NCI-H2227 (cell line): Measurements from ENCODE around the gene PIBF1.
"Not testable (repeated sequence)": the region's sequence is repeated elsewhere in the genome, so short reads cannot be mapped to it uniquely, and the experiment has no call there.

Experiments
- DNase-seq: peaks from one replicate; lab custom pipeline; 2025; ENCODE audit not compliant: unreplicated experiment; lab: John Stamatoyannopoulos, UW

PIBF1 gene

GRCh38 chr13:72820156-72820897, 38.4 kb downstream of the PIBF1 start:
- DNase-seq: no peak

DNA sequence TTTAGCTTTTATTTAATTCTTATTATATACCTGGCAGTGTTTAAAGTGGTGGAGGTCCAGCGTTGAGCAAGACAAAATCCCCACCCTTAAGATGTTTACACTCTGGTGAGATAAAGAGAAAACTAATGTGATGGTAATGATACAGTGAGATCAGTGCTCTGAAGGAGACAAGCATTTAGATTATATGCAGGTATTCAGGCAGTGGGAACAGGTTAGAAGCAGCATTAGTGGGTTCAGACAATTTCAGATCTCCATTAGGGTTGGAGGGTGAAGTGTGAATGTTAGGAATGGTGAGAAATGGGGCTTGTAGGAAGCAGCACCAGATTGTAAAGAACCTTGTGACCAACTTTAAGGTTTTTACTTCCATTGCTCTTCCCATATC, 39.0 kb downstream of the PIBF1 start:
- DNase-seq: no peak

GRCh38 chr13:72823081-72823480, 41.1 kb downstream of the PIBF1 start:
- DNase-seq: no peak

GRCh38 chr13:72823724-72824123, 41.8 kb downstream of the PIBF1 start:
- DNase-seq: no peak

- no peak for DNase-seq
Measured at GRCh38 chr13:72834601-72835000, 52.7 kb downstream of the PIBF1 start.

DNA sequence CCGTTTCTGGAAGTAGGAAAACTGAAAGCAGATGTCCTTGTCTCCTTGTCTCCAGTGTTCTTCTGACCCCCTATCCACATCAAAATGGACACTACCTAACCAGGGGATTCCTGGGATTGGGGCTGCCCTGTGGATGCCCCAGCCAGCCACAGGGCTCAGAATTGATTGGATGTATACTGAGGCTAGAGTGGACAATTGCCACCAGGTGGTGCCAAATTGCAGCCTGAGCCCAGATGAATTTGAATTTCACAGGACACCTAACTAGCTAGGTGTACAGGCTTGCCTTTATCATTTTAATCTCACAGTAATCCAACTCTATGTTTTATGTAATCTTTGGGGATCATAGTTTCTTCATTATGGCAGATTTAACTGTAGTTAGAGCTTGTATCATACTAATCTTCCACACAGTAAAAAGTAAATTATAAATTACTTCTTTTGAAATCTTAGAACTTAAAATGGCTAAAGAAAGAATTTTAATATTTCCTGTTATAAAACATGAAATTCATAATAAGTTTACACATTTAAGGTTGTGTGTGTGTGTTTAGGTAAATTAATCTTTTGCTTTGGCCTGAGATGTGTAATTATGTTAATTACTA, 58.0 kb downstream of the PIBF1 start:
- peak; percentile 31 for DNase-seq

- DNase-seq: no peak
Measured at GRCh38 chr13:72842991-72843390, 61.1 kb downstream of the PIBF1 start.

DNA sequence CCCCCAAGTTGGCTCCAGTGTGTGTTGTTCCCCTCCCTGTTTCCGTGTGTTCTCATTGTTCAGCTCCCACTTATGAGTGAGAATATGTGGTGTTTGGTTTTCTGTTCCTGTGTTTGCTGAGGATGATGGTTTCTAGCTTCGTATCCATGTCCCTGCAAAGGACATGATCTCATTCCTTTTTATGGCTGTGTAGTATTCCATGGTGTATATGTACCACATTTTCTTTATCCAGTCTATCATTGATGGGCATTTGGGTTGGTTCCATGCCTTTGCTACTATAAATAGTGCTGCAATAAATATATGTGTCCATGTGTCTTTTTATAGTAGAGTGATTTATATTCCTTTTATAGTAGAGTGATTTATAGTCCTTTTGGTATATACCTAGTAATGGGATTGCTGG, 63.2 kb downstream of the PIBF1 start:
- not testable (repeated sequence) for DNase-seq

- no peak for DNase-seq
Measured at GRCh38 chr13:72849571-72849970, 67.6 kb downstream of the PIBF1 start.

DNA sequence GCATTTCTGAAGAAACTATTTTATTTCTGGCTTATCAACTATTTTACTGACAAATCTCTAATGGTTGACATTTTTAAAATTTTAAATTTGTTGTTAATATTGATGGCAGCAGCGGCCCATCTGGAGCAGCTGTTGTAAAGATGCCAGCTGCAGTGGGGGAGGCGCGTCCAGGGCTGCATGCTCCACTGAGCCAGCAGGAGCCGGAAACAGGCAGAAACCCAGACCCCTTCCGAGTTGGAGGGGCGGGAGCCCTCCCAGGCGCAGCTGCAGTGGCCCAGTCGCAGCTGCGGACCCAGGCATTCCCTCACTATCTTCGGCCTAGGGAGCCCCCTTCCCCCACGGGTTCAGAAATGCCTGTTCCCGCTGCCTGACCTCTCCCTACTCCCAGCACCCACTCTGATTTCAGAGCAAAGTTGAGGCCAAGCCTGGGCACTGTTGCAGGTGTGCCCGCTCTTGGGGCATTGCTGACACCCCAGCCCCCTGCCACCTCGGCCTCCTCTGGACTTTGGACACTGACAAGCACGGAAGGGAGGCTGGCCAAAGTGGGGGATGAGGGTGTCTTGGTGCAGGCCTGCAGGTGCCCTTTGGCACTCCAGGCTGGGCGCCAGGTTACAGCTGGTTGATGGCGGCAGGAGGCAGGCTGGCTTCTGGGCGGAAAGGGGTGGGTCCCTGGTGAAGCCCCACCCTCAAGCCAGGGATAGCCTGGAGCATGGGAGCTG, 69.2 kb downstream of the PIBF1 start:
- DNase-seq: no peak

GRCh38 chr13:72851678-72852014, 69.7 kb downstream of the PIBF1 start:
- no peak for DNase-seq

DNA sequence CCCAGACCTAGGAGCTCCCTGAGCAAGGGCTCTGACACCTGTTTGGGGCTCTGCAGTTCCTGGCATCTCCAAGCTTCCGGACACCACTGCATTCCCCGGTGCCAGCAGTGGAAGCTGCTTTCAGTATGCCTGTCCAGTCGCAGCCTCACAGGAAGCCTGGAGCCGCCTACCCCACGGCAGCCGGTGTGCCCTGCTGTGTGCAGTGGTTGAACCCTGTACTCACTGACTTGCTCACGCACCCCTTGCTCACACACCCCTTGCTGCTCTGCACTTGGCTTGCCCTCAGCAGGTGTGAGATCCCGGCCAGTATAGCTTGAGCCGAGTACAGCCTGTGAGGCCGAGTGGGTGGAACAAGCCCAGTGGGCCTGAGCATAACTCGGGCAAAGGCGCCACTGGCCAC, 70.3 kb downstream of the PIBF1 start:
- no peak for DNase-seq

- DNase-seq: no peak
Measured at GRCh38 chr13:72853000-72853399, 71.1 kb downstream of the PIBF1 start.

DNA sequence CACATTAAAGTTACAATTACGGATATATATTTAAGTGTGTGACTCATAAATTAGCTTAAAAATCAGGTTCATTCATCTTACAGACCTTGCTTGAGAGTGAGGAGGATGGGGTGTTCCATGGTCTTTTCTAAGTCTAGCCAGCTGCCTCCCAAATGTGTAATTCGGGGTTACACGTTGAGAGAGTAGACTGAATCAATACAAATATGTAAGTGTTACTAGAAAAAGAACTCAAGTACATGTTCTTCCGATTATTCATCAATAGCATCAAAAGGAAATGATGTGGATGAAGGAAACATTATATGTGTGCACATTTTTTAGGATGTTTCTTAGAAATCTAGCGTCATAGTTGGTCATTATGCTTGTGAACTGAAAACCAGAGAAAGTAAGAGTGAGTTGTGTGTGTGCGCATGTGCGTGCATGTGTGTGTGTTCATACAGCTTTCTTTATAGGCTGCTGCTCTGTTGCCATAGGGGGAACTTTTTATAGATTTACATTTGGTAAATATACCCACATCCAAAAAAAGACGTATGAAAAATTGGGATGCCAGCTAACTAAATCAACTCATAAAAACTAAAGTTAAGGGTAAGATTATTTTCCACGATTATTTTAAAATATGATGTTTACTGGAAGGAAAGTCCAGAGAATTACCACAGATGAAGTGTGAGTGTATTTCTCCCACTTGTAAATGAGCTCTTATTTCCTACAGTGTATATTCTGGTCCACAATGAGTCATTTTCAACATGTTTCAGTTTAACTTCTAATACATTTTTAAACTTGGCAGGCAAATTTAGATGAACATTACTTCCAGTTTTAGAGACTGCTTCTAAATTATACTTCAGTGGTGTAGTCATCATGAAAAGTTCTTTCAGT, 82.4 kb downstream of the PIBF1 start:
- no peak for DNase-seq

- DNase-seq: no peak
Measured at GRCh38 chr13:72868229-72868628, 86.3 kb downstream of the PIBF1 start.

DNA sequence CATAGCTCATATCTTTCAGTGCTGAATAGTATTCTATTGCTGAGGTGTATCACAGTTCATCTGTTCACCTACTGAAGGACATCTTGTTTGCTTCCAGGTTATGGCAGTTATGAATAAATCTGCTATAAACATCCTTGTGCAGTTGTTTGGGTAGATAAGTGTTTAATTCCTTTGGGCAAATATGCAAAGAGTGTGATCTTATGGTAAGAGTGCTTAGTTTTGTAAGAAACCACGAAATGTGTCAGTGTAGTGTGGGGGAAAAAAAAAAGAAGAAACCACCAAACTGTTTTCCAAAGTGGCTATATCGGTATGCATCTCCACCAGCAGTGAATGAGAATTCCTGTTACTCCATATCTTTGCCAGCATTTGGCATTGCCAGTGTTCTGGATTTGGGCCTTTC, 93.3 kb downstream of the PIBF1 start:
- DNase-seq: no peak

DNA sequence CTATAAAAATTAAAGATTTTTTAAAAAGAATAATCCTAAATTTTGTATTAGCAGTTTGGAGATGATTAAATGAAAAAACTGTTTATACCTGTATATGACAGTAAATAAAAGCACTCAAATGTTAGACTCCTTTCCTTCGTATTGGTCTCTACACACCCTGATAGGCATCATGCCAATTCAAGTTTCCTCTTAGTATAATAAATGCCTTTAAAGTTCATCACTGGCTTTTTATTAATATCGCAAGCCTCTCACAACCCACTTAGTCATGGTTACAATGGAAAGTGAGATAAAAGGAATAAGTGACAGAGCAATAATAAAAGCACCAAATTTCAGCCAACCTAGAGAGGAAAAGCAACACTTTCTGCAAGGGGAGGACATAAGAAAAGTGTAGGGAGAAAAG, 102.2 kb downstream of the PIBF1 start:
- DNase-seq: no peak

- no peak for DNase-seq
Measured at GRCh38 chr13:72886272-72887067, 104.5 kb downstream of the PIBF1 start.

GRCh38 chr13:72889495-72889894, 107.6 kb downstream of the PIBF1 start:
- DNase-seq: no peak

DNA sequence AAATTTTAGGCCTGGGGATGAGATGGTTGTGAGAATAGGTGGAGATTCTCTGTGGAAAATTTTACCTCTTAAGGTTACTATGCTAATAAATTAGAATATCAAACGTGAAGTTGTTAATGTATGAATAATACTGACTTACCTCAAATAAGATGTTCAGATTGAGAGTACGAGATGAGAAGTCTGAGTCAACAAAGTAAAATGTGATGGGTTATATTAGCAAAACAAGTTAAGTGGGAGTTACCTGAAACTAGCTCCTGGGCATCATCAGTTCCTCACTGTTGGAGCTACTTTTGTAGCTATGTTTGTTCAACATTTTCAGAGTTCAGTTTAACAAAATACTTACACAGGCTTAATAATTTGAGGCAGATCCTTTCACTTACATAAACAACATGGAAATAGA, 108.6 kb downstream of the PIBF1 start:
- no peak for DNase-seq

- DNase-seq: no peak
Measured at GRCh38 chr13:72891423-72891822, 109.5 kb downstream of the PIBF1 start.
